Endothelial cell of umbilical vein (primary cell): ENCODE results near the gene SAP130. TPM values are rescaled to one million over a fixed set of nuclear protein-coding genes. Genes with fewer than 3 reads are reported as not detected.

Source experiments
- BruUV-seq: library from RNA; stranded (reverse); fragments of 400-500 nt; replicated peaks from 2 replicates; lab custom pipeline; 2021; lab: Mats Ljungman, UMichigan
- CTCF ChIA-PET: fragments of 300-600, 350-600 bp; sonication (Branson Sonifier 250); formaldehyde crosslinking; loops from one replicate; lab custom pipeline; 2021; ENCODE audit warnings: antibody characterized with exemption, inconsistent platforms; lab: Charles Lee
- POLR2A ChIA-PET: fragments of 300-600, 350-600 bp; sonication (Branson Sonifier 250); formaldehyde crosslinking; loops from one replicate; lab custom pipeline; 2021; ENCODE audit warnings: antibody characterized with exemption, inconsistent platforms; lab: Charles Lee
- DNase-seq: peaks from one replicate; pipeline ENCODE4 v3.0.0-alpha.2; 2011; ENCODE audit warnings: low read depth, low spot score
- FAIRE-seq: peaks from 2 replicates; lab custom pipeline; 2011; peaks lifted over from hg19 to GRCh38; lab: Jason Lieb, UNC
- H2AFZ ChIP-seq: 2 replicates; pipeline ENCODE4 v1.6.0; 2012; ENCODE audit warnings: low read depth, low read length, control low read depth, inconsistent platforms
- H3K27ac ChIP-seq: 2 replicates; pipeline ENCODE4 v1.5.1; 2011; ENCODE audit warnings: low read depth, mild to moderate bottlenecking, control low read depth, low read length, moderate library complexity; ENCODE audit not compliant: insufficient read depth
- H3K27me3 ChIP-seq, 2 experiments: 2 replicates each; pipeline versions ENCODE4 v1.6.0 to v1.6.1; 2011; ENCODE audit warnings: low read length in 2 of 2, mixed read lengths in 1 of 2; ENCODE audit not compliant: control insufficient read depth in 2 of 2, insufficient read depth in 2 of 2
- H3K36me3 ChIP-seq, 2 experiments: 2 replicates in 1 of 2; 3 replicates in 1 of 2; pipeline ENCODE4 v1.5.1; 2011; ENCODE audit warnings: low read length in 2 of 2, mild to moderate bottlenecking in 1 of 2, moderate library complexity in 1 of 2; ENCODE audit not compliant: control insufficient read depth in 2 of 2, insufficient read depth in 2 of 2; ENCODE audit errors: extremely low read depth in 1 of 2
- H3K4me1 ChIP-seq: 3 replicates; pipeline ENCODE4 v1.5.1; 2011; ENCODE audit warnings: mild to moderate bottlenecking, low read length; ENCODE audit not compliant: control insufficient read depth, insufficient read depth; ENCODE audit errors: extremely low read depth
- H3K4me2 ChIP-seq: 2 replicates; pipeline ENCODE4 v1.6.1; 2011; ENCODE audit warnings: low read length, control low read depth, mixed read lengths; ENCODE audit not compliant: insufficient read depth
- H3K4me3 ChIP-seq, 3 experiments: fragments of 200-600 bp in 1 of 3; sonication (generic), shearing (Covaris generic) in 1 of 3; replicated peaks in 1 of 3; 2 replicates each; pipeline ENCODE4 v1.5.1; 2011 to 2016; ENCODE audit warnings: control low read depth in 3 of 3, low read length in 3 of 3, mild to moderate bottlenecking in 2 of 3, inconsistent platforms in 1 of 3, low read depth in 1 of 3, moderate library complexity in 1 of 3; ENCODE audit not compliant: insufficient read depth in 1 of 3
- H3K79me2 ChIP-seq: 2 replicates; pipeline ENCODE4 v1.6.0; 2012; ENCODE audit warnings: low read length, inconsistent platforms; ENCODE audit not compliant: control insufficient read depth, insufficient read depth
- H3K9ac ChIP-seq: replicated peaks from 2 replicates; pipeline ENCODE3; 2011; ENCODE audit warnings: low read length, control low read depth; ENCODE audit not compliant: insufficient read depth; ENCODE audit errors: extremely low read depth
- H3K9me1 ChIP-seq: replicated peaks from 3 replicates; pipeline ENCODE4 v1.6.0; 2011; ENCODE audit warnings: mild to moderate bottlenecking, low read length; ENCODE audit not compliant: control insufficient read depth, insufficient read depth; ENCODE audit errors: extremely low read depth
- H3K9me3 ChIP-seq: replicated peaks from 2 replicates; pipeline ENCODE4 v1.5.1; 2012; ENCODE audit warnings: low read length, inconsistent platforms; ENCODE audit not compliant: control insufficient read depth, insufficient read depth
- H4K20me1 ChIP-seq: replicated peaks from 2 replicates; pipeline ENCODE3; 2011; ENCODE audit warnings: mild to moderate bottlenecking, low read length; ENCODE audit not compliant: control insufficient read depth, insufficient read depth; ENCODE audit errors: extremely low read depth
- JUN ChIP-seq: IDR thresholded peaks from 2 replicates; pipeline ENCODE4 v1.6.1; 2011; ENCODE audit warnings: borderline replicate concordance, low read depth; ENCODE audit not compliant: insufficient read length, insufficient read depth
- MYC ChIP-seq: IDR thresholded peaks from one replicate; pipeline ENCODE4 v1.6.1; 2011; ENCODE audit warnings: mild to moderate bottlenecking, low read depth, low read length
- POLR2A ChIP-seq: IDR thresholded peaks from 2 replicates; pipeline ENCODE4 v1.6.1; 2012; ENCODE audit warnings: low read depth, mild to moderate bottlenecking, control low read depth, low read length
- POLR2AphosphoS5 ChIP-seq: IDR thresholded peaks from 2 replicates; pipeline ENCODE4 v1.6.1; 2012; ENCODE audit warnings: low read depth, mild to moderate bottlenecking, control low read depth, low read length, moderate library complexity; ENCODE audit not compliant: insufficient read depth
- dilution Hi-C: fragments of 300-500 bp; cut with MboI; formaldehyde crosslinking; loops from one replicate; pipeline ENCODE4 v1.15.0; 2019; ENCODE audit warnings: low sequenced_read_pairs; ENCODE audit not compliant: extremely low pct_ligation_motif_present
- intact Hi-C: fragments of 100-400 bp; cut with micrococcal nuclease; formaldehyde crosslinking; loops from one replicate; pipeline ENCODE4 v1.10.0; 2022
- polyA plus RNA-seq, 4 experiments: library from polyadenylated mRNA; depleted of rRNA in 3 of 4; stranded (reverse) in 3 of 4; unstranded in 1 of 4; fragments of >200 nt; gene quantifications; 2 replicates each; pipeline versions ENCODE4 v1.2.1 to v1.2.3, GENCODE V29; 2011 to 2012; ENCODE audit warnings: missing spikeins in 1 of 4
- total RNA-seq: library from RNA; stranded (reverse); gene quantifications from 2 replicates; pipeline ENCODE4 v1.2.3, GENCODE V29; 2021
- TF ChIP-seq, protein P1 (sequence below), 2 donors: IDR thresholded peaks; 1 replicate in 1 of 2; 2 replicates in 1 of 2; pipeline ENCODE4 v1.5.1; 2011; ENCODE audit warnings: low read length in 2 of 2, mild to moderate bottlenecking in 2 of 2, moderate library complexity in 2 of 2, control low read depth in 1 of 2, inconsistent platforms in 1 of 2, low read depth in 1 of 2; ENCODE audit not compliant: insufficient read depth in 1 of 2; ENCODE audit errors: extremely low read depth in 1 of 2

The SAP130 gene
- total and polyA plus RNA-seq, 2 donors (not counting 3 experiments of a cell fraction or from before 2014, with no cell fraction given), result 26.8 to 34.3 TPM

GRCh38 chr2:128032092-128032491, 4.2 kb upstream of the SAP130 start:
- no peaks in the 10 kb centered on the region for H3K79me2 ChIP-seq
- POLR2A ChIA-PET, result no interaction called here
- intact Hi-C loops (no loop called here), dilution Hi-C loops (no loop called here)
- no peaks in the 10 kb centered on the region for H4K20me1 ChIP-seq
- no peak overlapping the region for H3K4me2 ChIP-seq
- no peaks in the 10 kb centered on the region for H3K36me3 ChIP-seq
- no peaks in the 10 kb centered on the region for H3K27me3 ChIP-seq
- no peak for DNase-seq
- H3K4me3 ChIP-seq, result no peak overlapping the region
- no peaks in the 10 kb centered on the region for H3K4me1 ChIP-seq
- no peak for TF ChIP-seq JUN
- BruUV-seq, result no TSS peak
- H3K9me1 ChIP-seq, result no peaks in the 10 kb centered on the region
- no peak for FAIRE-seq
- H2AFZ ChIP-seq, result no peak overlapping the region
- CTCF ChIA-PET, result interaction anchor here (0.7 kb wide), 1 partner anchor 13 kb away, joined by 3 read pairs; no protein-coding TSS in a partner anchor
- H3K9me3 ChIP-seq, result no peaks in the 10 kb centered on the region
- no peak overlapping the region for H3K9ac ChIP-seq
- H3K27ac ChIP-seq, result no peak overlapping the region

DNA sequence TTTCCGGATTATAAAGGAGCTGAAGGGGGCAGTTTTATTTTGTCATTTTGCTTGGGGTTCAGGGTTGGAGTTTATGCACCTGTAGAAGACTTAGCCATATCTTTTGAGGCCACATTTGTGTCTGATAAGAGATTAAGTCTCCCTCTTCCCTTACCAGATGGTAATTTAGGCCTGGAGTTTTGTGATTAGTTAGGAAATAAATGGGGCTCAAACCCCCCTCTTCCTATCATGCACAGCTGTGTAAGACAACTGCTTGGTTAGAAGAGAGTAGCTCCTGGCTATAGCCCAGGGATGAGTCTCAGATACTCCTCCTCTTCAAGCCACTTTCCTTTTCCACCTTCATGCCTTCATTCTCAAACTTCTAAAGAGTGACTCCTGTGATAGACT, 802 bp upstream of the SAP130 start:
- CTCF ChIA-PET, result interaction anchor here (1.7 kb wide), 1 partner anchor 35 kb away, joined by 4 read pairs; no protein-coding TSS in a partner anchor

More for the DNA sequence above, 802 bp upstream of the SAP130 start:
- Histone ChIP-seq H3K4me2 (peak overlapping the region; percentile 87), H2AFZ (peak overlapping the region; percentile 100), H3K4me3 (peak overlapping the region; percentile 79 to 96 (median 82)), H3K27me3 (no peaks in the 10 kb centered on the region), H3K27ac (no peak overlapping the region), H3K9ac (no peak overlapping the region), H3K9me3 (no peaks in the 10 kb centered on the region), H4K20me1 (no peaks in the 10 kb centered on the region), H3K79me2 (peaks cover 24% of the 10 kb centered on the region), H3K4me1 (peaks cover 6% of the 10 kb centered on the region), H3K9me1 (no peaks in the 10 kb centered on the region), H3K36me3 (no peaks in the 10 kb centered on the region)
- POLR2A ChIA-PET, result interaction anchor here (1.6 kb wide), 1 partner anchor 62 kb away, joined by 4 read pairs; the partner anchor contains the start of gene UGGT1
- intact Hi-C loops, result loop anchor here (1.0 to 5.0 kb wide), 3 partner anchors 63 to 146 kb away; partner anchors contain the start of gene UGGT1
- dilution Hi-C loops, result no loop called here
- no TSS peak for BruUV-seq
- DNase-seq (no peak), FAIRE-seq (no peak)
- TF ChIP-seq POLR2AphosphoS5 (no peak), POLR2A (no peak), MYC (no peak)
- TF ChIP-seq, protein P1, sequence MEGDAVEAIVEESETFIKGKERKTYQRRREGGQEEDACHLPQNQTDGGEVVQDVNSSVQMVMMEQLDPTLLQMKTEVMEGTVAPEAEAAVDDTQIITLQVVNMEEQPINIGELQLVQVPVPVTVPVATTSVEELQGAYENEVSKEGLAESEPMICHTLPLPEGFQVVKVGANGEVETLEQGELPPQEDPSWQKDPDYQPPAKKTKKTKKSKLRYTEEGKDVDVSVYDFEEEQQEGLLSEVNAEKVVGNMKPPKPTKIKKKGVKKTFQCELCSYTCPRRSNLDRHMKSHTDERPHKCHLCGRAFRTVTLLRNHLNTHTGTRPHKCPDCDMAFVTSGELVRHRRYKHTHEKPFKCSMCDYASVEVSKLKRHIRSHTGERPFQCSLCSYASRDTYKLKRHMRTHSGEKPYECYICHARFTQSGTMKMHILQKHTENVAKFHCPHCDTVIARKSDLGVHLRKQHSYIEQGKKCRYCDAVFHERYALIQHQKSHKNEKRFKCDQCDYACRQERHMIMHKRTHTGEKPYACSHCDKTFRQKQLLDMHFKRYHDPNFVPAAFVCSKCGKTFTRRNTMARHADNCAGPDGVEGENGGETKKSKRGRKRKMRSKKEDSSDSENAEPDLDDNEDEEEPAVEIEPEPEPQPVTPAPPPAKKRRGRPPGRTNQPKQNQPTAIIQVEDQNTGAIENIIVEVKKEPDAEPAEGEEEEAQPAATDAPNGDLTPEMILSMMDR (IDR thresholded peaks at IDR 0.05; ENCODE audit: extremely low read depth in 1 of 2, insufficient read depth in 1 of 2, low read depth in 1 of 2, low read length in 2 of 2), result no peak
